ENCODE measurements around the gene RSPO3. TPM values are rescaled to one million over a fixed set of nuclear protein-coding genes. Genes with fewer than 3 reads are reported as not detected.
A peak's percentile ranks its signal among the peaks of the same experiment; 100 is the strongest.

The RSPO3 gene
- total RNA-seq, 1 donor from 2014 or later, result 8.0 TPM

GRCh38 chr6:127199470-127199869 is 81.0 kb downstream of the RSPO3 start:
- H3K27me3 ChIP-seq (ENCODE audit: low read depth), result no peaks in the 10 kb centered on the region
- H3K9me3 ChIP-seq, result no peaks in the 10 kb centered on the region
- no peaks in the 10 kb centered on the region for H3K4me1 ChIP-seq
- H3K36me3 ChIP-seq, result no peaks in the 10 kb centered on the region
- ATAC-seq (peak in 1 of 2 donors; percentile 41), DNase-seq (no peak)
- H3K27ac ChIP-seq, result no peak overlapping the region
- TF ChIP-seq, protein P1, sequence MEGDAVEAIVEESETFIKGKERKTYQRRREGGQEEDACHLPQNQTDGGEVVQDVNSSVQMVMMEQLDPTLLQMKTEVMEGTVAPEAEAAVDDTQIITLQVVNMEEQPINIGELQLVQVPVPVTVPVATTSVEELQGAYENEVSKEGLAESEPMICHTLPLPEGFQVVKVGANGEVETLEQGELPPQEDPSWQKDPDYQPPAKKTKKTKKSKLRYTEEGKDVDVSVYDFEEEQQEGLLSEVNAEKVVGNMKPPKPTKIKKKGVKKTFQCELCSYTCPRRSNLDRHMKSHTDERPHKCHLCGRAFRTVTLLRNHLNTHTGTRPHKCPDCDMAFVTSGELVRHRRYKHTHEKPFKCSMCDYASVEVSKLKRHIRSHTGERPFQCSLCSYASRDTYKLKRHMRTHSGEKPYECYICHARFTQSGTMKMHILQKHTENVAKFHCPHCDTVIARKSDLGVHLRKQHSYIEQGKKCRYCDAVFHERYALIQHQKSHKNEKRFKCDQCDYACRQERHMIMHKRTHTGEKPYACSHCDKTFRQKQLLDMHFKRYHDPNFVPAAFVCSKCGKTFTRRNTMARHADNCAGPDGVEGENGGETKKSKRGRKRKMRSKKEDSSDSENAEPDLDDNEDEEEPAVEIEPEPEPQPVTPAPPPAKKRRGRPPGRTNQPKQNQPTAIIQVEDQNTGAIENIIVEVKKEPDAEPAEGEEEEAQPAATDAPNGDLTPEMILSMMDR (IDR thresholded peaks at IDR 0.05), result no peak
- H3K4me3 ChIP-seq, result no peak overlapping the region
- intact Hi-C loops (cut with DNase I), result no loop called here

DNA sequence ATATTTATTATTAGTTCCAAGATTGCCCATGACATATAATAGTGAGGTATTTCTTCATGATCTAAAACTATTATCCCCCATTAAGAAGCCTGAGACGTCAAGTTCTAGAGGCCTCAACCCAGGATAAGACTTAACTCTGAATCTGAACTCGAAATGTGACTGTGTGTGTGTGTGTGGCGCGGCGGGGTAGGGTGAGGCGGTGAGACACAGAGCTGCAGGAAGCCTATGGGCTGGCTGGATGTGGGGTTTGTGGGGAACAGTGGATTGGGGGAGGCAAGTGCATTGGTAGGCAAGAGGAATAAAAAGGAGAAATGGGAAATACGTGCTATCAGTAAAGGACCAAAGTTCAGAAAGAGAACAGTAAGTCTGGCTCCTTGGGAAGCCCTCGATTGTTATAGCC is 81.6 kb downstream of the RSPO3 start:
- Histone ChIP-seq H3K36me3 (no peaks in the 10 kb centered on the region), H3K27me3 (ENCODE audit: low read depth) (no peaks in the 10 kb centered on the region), H3K4me3 (no peak overlapping the region), H3K27ac (peak overlapping the region; percentile 51), H3K4me1 (no peaks in the 10 kb centered on the region), H3K9me3 (no peaks in the 10 kb centered on the region)
- DNase-seq, result no peak
- intact Hi-C loops (cut with DNase I), result no loop called here
- ATAC-seq, result peak in 1 of 2 donors; percentile 29
- TF ChIP-seq, protein P1 (IDR thresholded peaks at IDR 0.05), result no peak

- no peak overlapping the region for H3K4me3 ChIP-seq
- intact Hi-C loops (cut with DNase I), result no loop called here
- H3K36me3 ChIP-seq, result no peaks in the 10 kb centered on the region
- TF ChIP-seq, protein P1 (IDR thresholded peaks at IDR 0.05), result no peak
- DNase-seq, result no peak
- H3K27me3 ChIP-seq (ENCODE audit: low read depth), result no peaks in the 10 kb centered on the region
- H3K27ac ChIP-seq, result no peak overlapping the region
- ATAC-seq, result no peak
- H3K9me3 ChIP-seq, result no peaks in the 10 kb centered on the region
- H3K4me1 ChIP-seq, result no peaks in the 10 kb centered on the region
Measured at GRCh38 chr6:127201321-127201720, 82.8 kb downstream of the RSPO3 start.

DNA sequence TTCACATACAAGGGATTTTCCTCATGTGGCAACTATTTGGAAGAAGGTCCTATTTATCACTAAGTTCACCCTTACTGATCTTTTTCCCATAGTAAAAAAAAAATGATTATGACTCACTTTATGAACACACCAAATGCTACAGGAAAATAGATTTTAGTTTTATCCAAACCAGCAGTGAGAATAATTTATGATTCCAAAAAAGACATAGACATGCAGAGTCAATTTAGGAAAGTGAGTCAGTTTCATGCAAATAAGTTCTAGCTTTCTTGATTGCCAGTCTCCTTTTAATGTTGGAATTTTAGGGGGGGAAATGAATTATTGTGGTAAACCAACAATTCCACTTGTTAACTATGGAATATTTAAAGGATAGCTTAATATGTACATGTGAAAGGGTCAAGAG is 84.2 kb downstream of the RSPO3 start:
- DNase-seq, result no peak
- TF ChIP-seq, protein P1 (IDR thresholded peaks at IDR 0.05), result no peak
- no peak for ATAC-seq
- Histone ChIP-seq H3K27me3 (ENCODE audit: low read depth) (no peaks in the 10 kb centered on the region), H3K4me1 (no peaks in the 10 kb centered on the region), H3K27ac (no peak overlapping the region), H3K36me3 (no peaks in the 10 kb centered on the region), H3K9me3 (no peaks in the 10 kb centered on the region), H3K4me3 (no peak overlapping the region)
- intact Hi-C loops (cut with DNase I), result no loop called here

DNA sequence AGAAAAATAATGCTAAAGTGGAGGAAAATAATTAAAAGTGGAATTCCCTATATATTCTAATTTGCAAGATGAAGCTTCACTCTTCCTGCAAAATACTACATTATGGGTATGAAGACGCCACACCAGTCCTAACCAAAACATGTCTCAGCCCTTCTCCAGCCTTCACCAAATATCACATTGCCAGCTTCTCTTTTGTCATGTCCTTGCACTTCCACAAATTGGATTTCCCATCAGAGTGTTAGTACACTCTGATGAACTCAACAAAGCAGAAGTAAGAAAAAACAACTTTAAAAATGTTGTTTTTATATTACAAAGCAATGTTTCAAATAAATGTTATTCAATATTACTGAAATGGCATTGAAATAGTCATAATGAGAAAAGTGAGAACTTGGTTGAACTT is 85.8 kb downstream of the RSPO3 start:
- intact Hi-C loops (cut with DNase I), result no loop called here
- Histone ChIP-seq H3K9me3 (no peaks in the 10 kb centered on the region), H3K27ac (no peak overlapping the region), H3K27me3 (ENCODE audit: low read depth) (no peaks in the 10 kb centered on the region), H3K4me1 (no peaks in the 10 kb centered on the region), H3K36me3 (no peaks in the 10 kb centered on the region), H3K4me3 (no peak overlapping the region)
- peak in 1 of 2 donors; percentile 48 for ATAC-seq
- TF ChIP-seq, protein P1 (IDR thresholded peaks at IDR 0.05), result no peak
- no peak for DNase-seq

- TF ChIP-seq, protein P1 (IDR thresholded peaks at IDR 0.05), result no peak
- H3K4me1 ChIP-seq, result no peaks in the 10 kb centered on the region
- intact Hi-C loops (cut with DNase I), result no loop called here
- no peaks in the 10 kb centered on the region for H3K27me3 ChIP-seq (ENCODE audit: low read depth)
- DNase-seq, result no peak
- ATAC-seq, result no peak
- H3K4me3 ChIP-seq, result no peak overlapping the region
- H3K9me3 ChIP-seq, result no peaks in the 10 kb centered on the region
- H3K36me3 ChIP-seq, result no peaks in the 10 kb centered on the region
- H3K27ac ChIP-seq, result peak overlapping the region; percentile 42
Measured at GRCh38 chr6:127205036-127205435, 86.6 kb downstream of the RSPO3 start.

Data from lower lobe of right lung (tissue), 2 donors.